Bronchial epithelial cell (primary cell): ENCODE data around the gene VPS52. TPM values are rescaled to one million over a fixed set of nuclear protein-coding genes. Genes with fewer than 3 reads are reported as not detected.

ENCODE experiments used
- DNase-seq: peaks from one replicate; pipeline ENCODE4 v3.0.0-alpha.2; 2010; ENCODE audit warnings: low read depth
- FAIRE-seq: peaks from 2 replicates; lab custom pipeline; 2011; peaks lifted over from hg19 to GRCh38; lab: Jason Lieb, UNC
- H3K27me3 ChIP-seq: 2 replicates; pipeline ENCODE4 v1.5.1; 2011; ENCODE audit warnings: low read length; ENCODE audit not compliant: control insufficient read depth, insufficient read depth
- H3K36me3 ChIP-seq: 2 replicates; pipeline ENCODE4 v1.5.1; 2011; ENCODE audit warnings: low read length; ENCODE audit not compliant: control insufficient read depth, insufficient read depth
- H3K4me3 ChIP-seq: 2 replicates; pipeline ENCODE4 v1.5.1; 2011; ENCODE audit warnings: mild to moderate bottlenecking, low read depth, low read length, control low read depth
- CTCF ChIP-seq: IDR thresholded peaks from 2 replicates; pipeline ENCODE4 v1.5.1; 2011; ENCODE audit warnings: mild to moderate bottlenecking, moderate library complexity, low read length, control low read depth, inconsistent platforms; ENCODE audit not compliant: insufficient read depth, severe bottlenecking
- total RNA-seq: library from RNA; depleted of rRNA; stranded (reverse); fragments of >200 nt; gene quantifications from 2 replicates; pipeline ENCODE4 v1.2.1, GENCODE V29; 2014

VPS52 gene
- total RNA-seq, 1 donor from 2014 or later = 22.1 TPM

- TF ChIP-seq CTCF = no peak
Observed at GRCh38 chr6:33294086-33294823, 22.6 kb upstream of the VPS52 start.

GRCh38 chr6:33292996-33293682 lies 21.5 kb upstream of the VPS52 start:
- no peaks in the 10 kb centered on the region for H3K27me3 ChIP-seq
- FAIRE-seq = no peak
- H3K36me3 ChIP-seq = peaks cover 27% of the 10 kb centered on the region
- DNase-seq = no peak
- no peak for TF ChIP-seq CTCF
- no peak overlapping the region for H3K4me3 ChIP-seq

More at GRCh38 chr6:33294086-33294823, 22.6 kb upstream of the VPS52 start:
- FAIRE-seq (no peak), DNase-seq (no peak)
- Histone ChIP-seq H3K27me3 (no peaks in the 10 kb centered on the region), H3K36me3 (peaks cover 27% of the 10 kb centered on the region), H3K4me3 (no peak overlapping the region)

GRCh38 chr6:33290459-33290858 lies 18.8 kb upstream of the VPS52 start:
- no peak for DNase-seq
- FAIRE-seq = no peak
- Histone ChIP-seq H3K36me3 (peaks cover 28% of the 10 kb centered on the region), H3K4me3 (peak overlapping the region; percentile 80), H3K27me3 (no peaks in the 10 kb centered on the region)
- TF ChIP-seq CTCF = no peak

GRCh38 chr6:33289784-33290315 lies 18.2 kb upstream of the VPS52 start:
- Histone ChIP-seq H3K36me3 (peaks cover 24% of the 10 kb centered on the region), H3K27me3 (no peaks in the 10 kb centered on the region), H3K4me3 (peak overlapping the region; percentile 80)
- DNase-seq (no peak), FAIRE-seq (no peak)
- TF ChIP-seq CTCF = no peak

GRCh38 chr6:33288921-33289783 lies 17.5 kb upstream of the VPS52 start, which contains the start of the genes PFDN6 and WDR46:
Gene PFDN6 (plus strand): TSS chr6:33289601. CDS start chr6:33289857, 256 bp downstream.
Gene WDR46 (minus strand): TSS chr6:33289239. CDS start chr6:33289170, 69 bp downstream.
- DNase-seq = peak; percentile 90
- no peak for FAIRE-seq
- H3K4me3 ChIP-seq = peak within 1 kb of the TSS; percentile 80
- H3K36me3 ChIP-seq = peaks cover 22% of the 10 kb centered on the region
- no peak for TF ChIP-seq CTCF
- no peaks in the 10 kb centered on the region for H3K27me3 ChIP-seq
